ENCODE measurements around the gene SIK2.
"Not testable (repeated sequence)": the region's sequence is repeated elsewhere in the genome, so short reads cannot be mapped to it uniquely, and the experiment has no call there.

SIK2 gene

GRCh38 chr11:111629499-111629898, 27.2 kb downstream of the SIK2 start:
- no peak for DNase-seq

GRCh38 chr11:111631024-111631665, 28.9 kb downstream of the SIK2 start:
- no peak for DNase-seq

GRCh38 chr11:111631666-111632039, 29.4 kb downstream of the SIK2 start:
- no peak for DNase-seq

- no peak for DNase-seq
Measured at GRCh38 chr11:111632516-111633220, 30.4 kb downstream of the SIK2 start.

- no peak for DNase-seq
Measured at GRCh38 chr11:111633248-111633647, 31.0 kb downstream of the SIK2 start.

- no peak for DNase-seq
Measured at GRCh38 chr11:111633756-111634362, 31.6 kb downstream of the SIK2 start.

GRCh38 chr11:111634981-111635705, 32.9 kb downstream of the SIK2 start:
- no peak for DNase-seq

GRCh38 chr11:111635706-111636045, 33.4 kb downstream of the SIK2 start:
- DNase-seq: no peak

- DNase-seq: no peak
Measured at GRCh38 chr11:111637885-111638284, 35.6 kb downstream of the SIK2 start.

GRCh38 chr11:111639226-111639925, 37.1 kb downstream of the SIK2 start:
- DNase-seq: no peak

GRCh38 chr11:111641339-111642015, 39.2 kb downstream of the SIK2 start:
- no peak for DNase-seq

- DNase-seq: no peak
Measured at GRCh38 chr11:111642542-111642941, 40.3 kb downstream of the SIK2 start.

- DNase-seq: no peak
Measured at GRCh38 chr11:111644922-111645321, 42.7 kb downstream of the SIK2 start.

- no peak for DNase-seq
Measured at GRCh38 chr11:111645657-111646316, 43.5 kb downstream of the SIK2 start.

GRCh38 chr11:111651336-111651735, 49.1 kb downstream of the SIK2 start:
- not testable (repeated sequence) for DNase-seq

GRCh38 chr11:111652184-111652583, 49.9 kb downstream of the SIK2 start:
- no peak for DNase-seq

GRCh38 chr11:111654601-111655000, 52.4 kb downstream of the SIK2 start:
- no peak for DNase-seq

GRCh38 chr11:111655924-111656323, 53.7 kb downstream of the SIK2 start:
- DNase-seq: no peak

GRCh38 chr11:111657905-111658304, 55.7 kb downstream of the SIK2 start:
- DNase-seq: not testable (repeated sequence)

- not testable (repeated sequence) for DNase-seq
Measured at GRCh38 chr11:111658493-111658892, 56.2 kb downstream of the SIK2 start.

GRCh38 chr11:111659201-111660115, 57.2 kb downstream of the SIK2 start:
- DNase-seq: peak; percentile 50

Data from hematopoietic multipotent progenitor cell treated with erythropoietin and hydrocortisone succinate and interleukin-3 and kit ligand, for 8 days (in vitro differentiated cells).